Subcutaneous abdominal adipose tissue (tissue), 5 donors: ENCODE data around the gene NFE2.

Source experiments
- H3K27ac ChIP-seq: one replicate; pipeline ENCODE4 v1.7.0; 2013; ENCODE audit warnings: low read depth, mild to moderate bottlenecking, inconsistent platforms, low read length, moderate library complexity
- H3K27me3 ChIP-seq, 5 donors: one replicate each; pipeline ENCODE4 v1.7.0; 2013; ENCODE audit warnings: low read length in 5 of 5, inconsistent platforms in 1 of 5; ENCODE audit not compliant: control insufficient read depth in 5 of 5, insufficient read depth in 4 of 5
- H3K36me3 ChIP-seq, 5 donors: one replicate each; pipeline ENCODE4 v1.7.0; 2013; ENCODE audit warnings: low read length in 5 of 5; ENCODE audit not compliant: control insufficient read depth in 5 of 5, insufficient read depth in 5 of 5
- H3K4me1 ChIP-seq, 5 donors: one replicate each; pipeline ENCODE4 v1.7.0; 2013; ENCODE audit warnings: low read length in 5 of 5, mild to moderate bottlenecking in 3 of 5, moderate library complexity in 1 of 5; ENCODE audit not compliant: control insufficient read depth in 5 of 5, insufficient read depth in 5 of 5
- H3K4me3 ChIP-seq, 5 donors: one replicate each; pipeline ENCODE4 v1.7.0; 2013; ENCODE audit warnings: low read length in 5 of 5, low read depth in 1 of 5
- H3K9ac ChIP-seq, 5 donors: one replicate each; pipeline ENCODE4 v1.7.0; 2013; ENCODE audit warnings: low read length in 5 of 5, mild to moderate bottlenecking in 4 of 5, moderate library complexity in 3 of 5
- H3K9me3 ChIP-seq, 5 donors: one replicate each; pipeline ENCODE4 v1.7.0; 2013; ENCODE audit warnings: low read length in 5 of 5; ENCODE audit not compliant: control insufficient read depth in 5 of 5
- donor health status: healthy.
- donor health status: healthy.
- donor health status: healthy.
- donor health status: healthy.
- donor health status: healthy.

NFE2 gene

GRCh38 chr12:54253240-54253639, 47.6 kb downstream of the NFE2 start:
- no peak overlapping the region for H3K9ac ChIP-seq
- peaks cover 0 to under 1% (median 0%) of the 10 kb centered on the region in 5 donors for H3K4me1 ChIP-seq
- no peaks in the 10 kb centered on the region for H3K27me3 ChIP-seq
- peaks cover 11 to 38% (median 30%) of the 10 kb centered on the region in 5 donors for H3K36me3 ChIP-seq
- no peak overlapping the region for H3K27ac ChIP-seq
- no peaks in the 10 kb centered on the region for H3K9me3 ChIP-seq
- H3K4me3 ChIP-seq, result no peak overlapping the region

GRCh38 chr12:54251667-54252284, 49.0 kb downstream of the NFE2 start:
- Histone ChIP-seq H3K9ac (no peak overlapping the region), H3K27me3 (no peaks in the 10 kb centered on the region), H3K27ac (no peak overlapping the region), H3K9me3 (no peaks in the 10 kb centered on the region), H3K4me3 (no peak overlapping the region), H3K36me3 (peaks cover 10 to 33% (median 28%) of the 10 kb centered on the region in 5 donors), H3K4me1 (no peaks in the 10 kb centered on the region)

- no peak overlapping the region for H3K4me3 ChIP-seq
- H3K9ac ChIP-seq, result no peak overlapping the region
- H3K27ac ChIP-seq, result no peak overlapping the region
- peaks cover 7 to 31% (median 22%) of the 10 kb centered on the region in 5 donors for H3K36me3 ChIP-seq
- no peaks in the 10 kb centered on the region for H3K4me1 ChIP-seq
- no peaks in the 10 kb centered on the region for H3K27me3 ChIP-seq
- no peaks in the 10 kb centered on the region for H3K9me3 ChIP-seq
Observed at GRCh38 chr12:54249489-54249888, 51.3 kb downstream of the NFE2 start.

GRCh38 chr12:54246011-54246641, 54.7 kb downstream of the NFE2 start:
- no peak overlapping the region for H3K4me3 ChIP-seq
- no peak overlapping the region for H3K27ac ChIP-seq
- peaks cover 15 to 49% (median 35%) of the 10 kb centered on the region in 5 donors for H3K36me3 ChIP-seq

More at GRCh38 chr12:54246011-54246641, 54.7 kb downstream of the NFE2 start:
- H3K4me1 ChIP-seq, result no peaks in the 10 kb centered on the region
- H3K9ac ChIP-seq, result no peak overlapping the region
- H3K27me3 ChIP-seq, result no peaks in the 10 kb centered on the region
- H3K9me3 ChIP-seq, result no peaks in the 10 kb centered on the region
